ENCODE results near the gene KCTD13.
"Not testable (repeated sequence)": the region's sequence is repeated elsewhere in the genome, so short reads cannot be mapped to it uniquely, and the experiment has no call there.

KCTD13 gene

GRCh38 chr16:29883987-29884386 is 42.0 kb downstream of the KCTD13 start:
- Histone ChIP-seq H3K4me1 (ENCODE audit: control insufficient read depth, insufficient read depth, low read length) (no peaks in the 10 kb centered on the region), H3K27me3 (ENCODE audit: control insufficient read depth, insufficient read depth, low read length) (no peaks in the 10 kb centered on the region), H3K36me3 (ENCODE audit: control insufficient read depth, insufficient read depth, low read length) (no peaks in the 10 kb centered on the region), H3K9me3 (ENCODE audit: control insufficient read depth, low read length) (no peaks in the 10 kb centered on the region), H3K4me3 (ENCODE audit: low read length) (no peak overlapping the region), H3K9ac (ENCODE audit: low read length) (no peak overlapping the region)

- Histone ChIP-seq H3K27me3 (ENCODE audit: control insufficient read depth, insufficient read depth, low read length) (peaks cover 15% of the 10 kb centered on the region), H3K4me1 (ENCODE audit: control insufficient read depth, insufficient read depth, low read length) (peaks cover 3% of the 10 kb centered on the region), H3K9me3 (ENCODE audit: control insufficient read depth, low read length) (no peaks in the 10 kb centered on the region), H3K4me3 (ENCODE audit: low read length) (no peak overlapping the region), H3K9ac (ENCODE audit: low read length) (no peak overlapping the region), H3K36me3 (ENCODE audit: control insufficient read depth, insufficient read depth, low read length) (no peaks in the 10 kb centered on the region)
These were observed 45.0 kb downstream of the KCTD13 start for GRCh38 chr16:29881050-29881449.

GRCh38 chr16:29878172-29878571 is 47.9 kb downstream of the KCTD13 start:
- Histone ChIP-seq H3K9ac (ENCODE audit: low read length) (no peak overlapping the region), H3K27me3 (ENCODE audit: control insufficient read depth, insufficient read depth, low read length) (peaks cover 16% of the 10 kb centered on the region), H3K36me3 (ENCODE audit: control insufficient read depth, insufficient read depth, low read length) (no peaks in the 10 kb centered on the region), H3K9me3 (ENCODE audit: control insufficient read depth, low read length) (no peaks in the 10 kb centered on the region), H3K4me3 (ENCODE audit: low read length) (no peak overlapping the region), H3K4me1 (ENCODE audit: control insufficient read depth, insufficient read depth, low read length) (peaks cover 3% of the 10 kb centered on the region)

- Histone ChIP-seq H3K36me3 (ENCODE audit: control insufficient read depth, insufficient read depth, low read length) (no peaks in the 10 kb centered on the region), H3K9me3 (ENCODE audit: control insufficient read depth, low read length) (no peaks in the 10 kb centered on the region), H3K27me3 (ENCODE audit: control insufficient read depth, insufficient read depth, low read length) (peaks cover 16% of the 10 kb centered on the region), H3K4me1 (ENCODE audit: control insufficient read depth, insufficient read depth, low read length) (peaks cover 3% of the 10 kb centered on the region), H3K9ac (ENCODE audit: low read length) (no peak overlapping the region), H3K4me3 (ENCODE audit: low read length) (no peak overlapping the region)
These were observed 48.6 kb downstream of the KCTD13 start for GRCh38 chr16:29877266-29877961.

GRCh38 chr16:29876594-29877249 is 49.3 kb downstream of the KCTD13 start:
- H3K4me1 ChIP-seq (ENCODE audit: control insufficient read depth, insufficient read depth, low read length): peaks cover 3% of the 10 kb centered on the region
- no peak overlapping the region for H3K4me3 ChIP-seq (ENCODE audit: low read length)
- H3K27me3 ChIP-seq (ENCODE audit: control insufficient read depth, insufficient read depth, low read length): peaks cover 16% of the 10 kb centered on the region
- no peak overlapping the region for H3K9ac ChIP-seq (ENCODE audit: low read length)
- no peaks in the 10 kb centered on the region for H3K36me3 ChIP-seq (ENCODE audit: control insufficient read depth, insufficient read depth, low read length)
- no peaks in the 10 kb centered on the region for H3K9me3 ChIP-seq (ENCODE audit: control insufficient read depth, low read length)

GRCh38 chr16:29876217-29876593 is 49.8 kb downstream of the KCTD13 start:
- no peak overlapping the region for H3K4me3 ChIP-seq (ENCODE audit: low read length)
- no peaks in the 10 kb centered on the region for H3K9me3 ChIP-seq (ENCODE audit: control insufficient read depth, low read length)
- no peaks in the 10 kb centered on the region for H3K36me3 ChIP-seq (ENCODE audit: control insufficient read depth, insufficient read depth, low read length)
- H3K27me3 ChIP-seq (ENCODE audit: control insufficient read depth, insufficient read depth, low read length): peaks cover 16% of the 10 kb centered on the region
- H3K4me1 ChIP-seq (ENCODE audit: control insufficient read depth, insufficient read depth, low read length): peaks cover 3% of the 10 kb centered on the region
- no peak overlapping the region for H3K9ac ChIP-seq (ENCODE audit: low read length)

- H3K9ac ChIP-seq (ENCODE audit: low read length): no peak overlapping the region
- peaks cover 16% of the 10 kb centered on the region for H3K27me3 ChIP-seq (ENCODE audit: control insufficient read depth, insufficient read depth, low read length)
These were observed 50.8 kb downstream of the KCTD13 start for GRCh38 chr16:29875206-29875605.

GRCh38 chr16:29873319-29873718 is 52.7 kb downstream of the KCTD13 start:
- H3K9ac ChIP-seq (ENCODE audit: low read length): no peak overlapping the region
- H3K4me3 ChIP-seq (ENCODE audit: low read length): no peak overlapping the region
- no peaks in the 10 kb centered on the region for H3K9me3 ChIP-seq (ENCODE audit: control insufficient read depth, low read length)
- H3K27me3 ChIP-seq (ENCODE audit: control insufficient read depth, insufficient read depth, low read length): peaks cover 16% of the 10 kb centered on the region
- no peaks in the 10 kb centered on the region for H3K36me3 ChIP-seq (ENCODE audit: control insufficient read depth, insufficient read depth, low read length)
- peaks cover 3% of the 10 kb centered on the region for H3K4me1 ChIP-seq (ENCODE audit: control insufficient read depth, insufficient read depth, low read length)

More at GRCh38 chr16:29875206-29875605, 50.8 kb downstream of the KCTD13 start:
- Histone ChIP-seq H3K9me3 (ENCODE audit: control insufficient read depth, low read length) (no peaks in the 10 kb centered on the region), H3K36me3 (ENCODE audit: control insufficient read depth, insufficient read depth, low read length) (no peaks in the 10 kb centered on the region), H3K4me1 (ENCODE audit: control insufficient read depth, insufficient read depth, low read length) (peaks cover 3% of the 10 kb centered on the region), H3K4me3 (ENCODE audit: low read length) (no peak overlapping the region)

- Histone ChIP-seq H3K9me3 (ENCODE audit: control insufficient read depth, low read length) (no peaks in the 10 kb centered on the region), H3K4me1 (ENCODE audit: control insufficient read depth, insufficient read depth, low read length) (peaks cover 3% of the 10 kb centered on the region), H3K9ac (ENCODE audit: low read length) (no peak overlapping the region), H3K4me3 (ENCODE audit: low read length) (no peak overlapping the region), H3K36me3 (ENCODE audit: control insufficient read depth, insufficient read depth, low read length) (no peaks in the 10 kb centered on the region), H3K27me3 (ENCODE audit: control insufficient read depth, insufficient read depth, low read length) (peaks cover 9% of the 10 kb centered on the region)
These were observed 54.0 kb downstream of the KCTD13 start for GRCh38 chr16:29871822-29872546.

GRCh38 chr16:29869067-29869466 is 57.0 kb downstream of the KCTD13 start:
- H3K4me3 ChIP-seq (ENCODE audit: low read length); H3K9ac ChIP-seq (ENCODE audit: low read length); H3K36me3 ChIP-seq (ENCODE audit: control insufficient read depth, insufficient read depth, low read length); H3K4me1 ChIP-seq (ENCODE audit: control insufficient read depth, insufficient read depth, low read length); H3K27me3 ChIP-seq (ENCODE audit: control insufficient read depth, insufficient read depth, low read length); H3K9me3 ChIP-seq (ENCODE audit: control insufficient read depth, low read length): not testable (repeated sequence)

GRCh38 chr16:29868396-29869009 is 57.5 kb downstream of the KCTD13 start:
- no peak overlapping the region for H3K4me3 ChIP-seq (ENCODE audit: low read length)
- H3K36me3 ChIP-seq (ENCODE audit: control insufficient read depth, insufficient read depth, low read length): no peaks in the 10 kb centered on the region
- peaks cover 3% of the 10 kb centered on the region for H3K4me1 ChIP-seq (ENCODE audit: control insufficient read depth, insufficient read depth, low read length)
- H3K27me3 ChIP-seq (ENCODE audit: control insufficient read depth, insufficient read depth, low read length): no peaks in the 10 kb centered on the region
- H3K9me3 ChIP-seq (ENCODE audit: control insufficient read depth, low read length): no peaks in the 10 kb centered on the region
- no peak overlapping the region for H3K9ac ChIP-seq (ENCODE audit: low read length)

GRCh38 chr16:29864205-29864604 is 61.8 kb downstream of the KCTD13 start:
- Histone ChIP-seq H3K36me3 (ENCODE audit: control insufficient read depth, insufficient read depth, low read length) (no peaks in the 10 kb centered on the region), H3K9ac (ENCODE audit: low read length) (no peak overlapping the region), H3K4me1 (ENCODE audit: control insufficient read depth, insufficient read depth, low read length) (peaks cover 25% of the 10 kb centered on the region), H3K4me3 (ENCODE audit: low read length) (no peak overlapping the region), H3K9me3 (ENCODE audit: control insufficient read depth, low read length) (no peaks in the 10 kb centered on the region), H3K27me3 (ENCODE audit: control insufficient read depth, insufficient read depth, low read length) (no peaks in the 10 kb centered on the region)
